Fibroblast of lung (primary cell): ENCODE measurements around the gene SLC22A17. TPM values are rescaled to one million over a fixed set of nuclear protein-coding genes. Genes with fewer than 3 reads are reported as not detected.

Source experiments
- DNase-seq, 2 donors: peaks; one replicate each; pipeline versions ENCODE4 v3.0.0 to v3.0.0-alpha.2; 2010; ENCODE audit warnings: low read depth in 2 of 2
- H2AFZ ChIP-seq: 2 replicates; pipeline ENCODE4 v1.5.1; 2012; ENCODE audit warnings: low read length, control low read depth, inconsistent platforms
- H3K27ac ChIP-seq: 2 replicates; pipeline ENCODE4 v1.5.1; 2011; ENCODE audit warnings: low read length, control low read depth; ENCODE audit not compliant: insufficient read depth
- H3K27me3 ChIP-seq: 2 replicates; pipeline ENCODE4 v1.5.1; 2011; ENCODE audit warnings: mild to moderate bottlenecking, low read length; ENCODE audit not compliant: control insufficient read depth, insufficient read depth
- H3K36me3 ChIP-seq: 2 replicates; pipeline ENCODE4 v1.5.1; 2011; ENCODE audit warnings: low read length; ENCODE audit not compliant: control insufficient read depth, insufficient read depth
- H3K4me1 ChIP-seq: 2 replicates; pipeline ENCODE4 v1.5.1; 2011; ENCODE audit warnings: low read length; ENCODE audit not compliant: control insufficient read depth, insufficient read depth; ENCODE audit errors: extremely low read depth
- H3K4me2 ChIP-seq: 2 replicates; pipeline ENCODE4 v1.5.1; 2011; ENCODE audit warnings: low read length, control low read depth; ENCODE audit not compliant: insufficient read depth; ENCODE audit errors: extremely low read depth
- H3K4me3 ChIP-seq, 4 experiments: fragments of 200-600 bp in 1 of 4; sonication (generic) in 1 of 4; replicated peaks in 1 of 4; 2 replicates each; pipeline ENCODE4 v1.5.1; 2011 to 2016; ENCODE audit warnings: low read length in 4 of 4, low read depth in 3 of 4, mild to moderate bottlenecking in 3 of 4, control low read depth in 2 of 4, inconsistent platforms in 1 of 4, mixed read lengths in 1 of 4; ENCODE audit not compliant: insufficient read depth in 1 of 4; ENCODE audit errors: control extremely low read depth in 1 of 4
- H3K79me2 ChIP-seq: 2 replicates; pipeline ENCODE4 v1.5.1; 2012; ENCODE audit warnings: mild to moderate bottlenecking, low read length, inconsistent platforms; ENCODE audit not compliant: control insufficient read depth, insufficient read depth
- H3K9ac ChIP-seq: 2 replicates; pipeline ENCODE4 v1.5.1; 2011; ENCODE audit warnings: mild to moderate bottlenecking, low read length, control low read depth; ENCODE audit not compliant: insufficient read depth
- H3K9me3 ChIP-seq: 2 replicates; pipeline ENCODE4 v1.5.1; 2012; ENCODE audit warnings: low read depth, low read length; ENCODE audit not compliant: control insufficient read depth, insufficient read depth
- H4K20me1 ChIP-seq: 2 replicates; pipeline ENCODE4 v1.5.1; 2011; ENCODE audit warnings: low read length; ENCODE audit not compliant: control insufficient read depth, insufficient read depth; ENCODE audit errors: extremely low read depth
- CTCF ChIP-seq, 2 donors: IDR thresholded peaks in 1 of 2; conservative IDR thresholded peaks in 1 of 2; 1 replicate in 1 of 2; 2 replicates in 1 of 2; pipeline ENCODE4 v1.5.1; 2011 to 2012; ENCODE audit warnings: low read length in 2 of 2, control low read depth in 1 of 2, inconsistent platforms in 1 of 2, low read depth in 1 of 2, mild to moderate bottlenecking in 1 of 2
- EZH2 ChIP-seq: IDR thresholded peaks from 2 replicates; pipeline ENCODE4 v1.5.1; 2012; ENCODE audit warnings: low read length, control low read depth, mild to moderate bottlenecking; ENCODE audit errors: missing control alignments
- polyA plus RNA-seq, 2 donors: library from polyadenylated mRNA; depleted of rRNA in 1 of 2; stranded (reverse) in 1 of 2; unstranded in 1 of 2; fragments of >200 nt; gene quantifications; 2 replicates each; pipeline ENCODE4 v1.2.1, GENCODE V29; 2011 to 2012; ENCODE audit warnings: missing spikeins in 1 of 2
- total RNA-seq: library from RNA; depleted of rRNA; stranded (reverse); fragments of >200 nt; gene quantifications from 2 replicates; pipeline ENCODE4 v1.2.1, GENCODE V29; 2014

Gene SLC22A17
- total and polyA plus RNA-seq, 2 donors (not counting 1 experiment from before 2014, with no cell fraction given), result 7.9 to 23.1 TPM

DNA sequence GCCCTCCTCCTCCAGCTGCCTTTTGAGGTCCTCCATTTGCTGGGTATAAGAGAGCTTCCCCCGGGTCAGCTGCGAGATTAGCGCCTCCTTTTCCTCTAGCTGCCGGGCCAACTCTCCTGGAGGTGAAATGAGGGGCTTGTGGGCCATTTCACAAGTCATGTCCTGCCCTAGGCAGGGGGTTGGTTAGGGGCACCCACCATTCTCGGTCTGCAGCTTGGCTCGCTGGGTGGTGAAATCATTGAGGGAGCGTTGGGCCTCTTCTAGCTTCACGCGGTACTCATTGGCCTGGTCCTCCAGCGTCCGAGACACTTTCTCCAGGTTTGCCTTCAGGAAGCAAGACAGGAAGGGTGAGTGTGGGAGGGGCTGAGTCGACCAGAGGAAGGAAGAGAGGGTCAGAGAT, 36.7 kb upstream of the SLC22A17 start:
- Histone ChIP-seq H3K9ac (no peak overlapping the region), H3K36me3 (no peaks in the 10 kb centered on the region), H3K4me2 (no peak overlapping the region), H3K27me3 (peaks cover 3% of the 10 kb centered on the region), H3K27ac (no peak overlapping the region), H2AFZ (no peak overlapping the region), H4K20me1 (no peaks in the 10 kb centered on the region), H3K4me1 (no peaks in the 10 kb centered on the region), H3K9me3 (no peaks in the 10 kb centered on the region), H3K79me2 (no peaks in the 10 kb centered on the region), H3K4me3 (no peak overlapping the region)
- TF ChIP-seq CTCF (conservative IDR thresholded peaks at IDR 0.05 in 1 of 2, IDR thresholded peaks at IDR 0.05 in 1 of 2; ENCODE audit: low read depth in 1 of 2, low read length in 2 of 2) (no peak), EZH2 (no peak)
- no peak for DNase-seq

DNA sequence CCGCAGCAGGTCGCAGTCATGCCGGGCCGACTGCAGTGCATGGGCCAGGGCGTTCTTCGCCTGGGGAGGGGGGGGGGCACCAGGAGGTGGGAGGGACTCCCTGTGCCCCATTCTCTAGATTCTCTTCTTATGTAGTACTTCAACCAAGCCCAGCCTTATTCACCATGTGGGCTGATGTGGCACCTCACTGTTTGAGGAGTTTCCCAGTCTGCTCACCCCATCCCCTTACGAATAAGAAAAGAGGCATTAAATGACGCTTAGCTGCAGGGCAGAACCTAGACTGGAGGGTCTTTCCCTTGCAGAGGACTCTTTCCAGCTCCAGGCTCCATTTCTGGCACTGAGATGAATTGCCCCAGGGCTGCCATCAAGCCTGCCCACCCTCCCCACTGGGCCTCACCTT, 36.3 kb upstream of the SLC22A17 start:
- no peak overlapping the region for H3K27ac ChIP-seq
- no peak overlapping the region for H3K9ac ChIP-seq
- H3K27me3 ChIP-seq, result peaks cover 3% of the 10 kb centered on the region
- no peaks in the 10 kb centered on the region for H3K9me3 ChIP-seq
- no peaks in the 10 kb centered on the region for H3K79me2 ChIP-seq
- H4K20me1 ChIP-seq, result no peaks in the 10 kb centered on the region
- no peak overlapping the region for H3K4me3 ChIP-seq
- no peaks in the 10 kb centered on the region for H3K4me1 ChIP-seq
- no peak for TF ChIP-seq EZH2
- no peak for TF ChIP-seq CTCF (conservative IDR thresholded peaks at IDR 0.05 in 1 of 2, IDR thresholded peaks at IDR 0.05 in 1 of 2; ENCODE audit: low read depth in 1 of 2, low read length in 2 of 2)
- no peak overlapping the region for H3K4me2 ChIP-seq
- H2AFZ ChIP-seq, result no peak overlapping the region
- H3K36me3 ChIP-seq, result no peaks in the 10 kb centered on the region
- no peak for DNase-seq

GRCh38 chr14:23387916-23388882, 35.5 kb upstream of the SLC22A17 start:
- DNase-seq, result no peak
- no peaks in the 10 kb centered on the region for H3K36me3 ChIP-seq
- H3K27me3 ChIP-seq, result peaks cover 3% of the 10 kb centered on the region
- no peaks in the 10 kb centered on the region for H4K20me1 ChIP-seq
- TF ChIP-seq CTCF (conservative IDR thresholded peaks at IDR 0.05 in 1 of 2, IDR thresholded peaks at IDR 0.05 in 1 of 2; ENCODE audit: low read depth in 1 of 2, low read length in 2 of 2), result no peak
- TF ChIP-seq EZH2, result no peak
- H3K79me2 ChIP-seq, result no peaks in the 10 kb centered on the region
- H2AFZ ChIP-seq, result no peak overlapping the region
- no peak overlapping the region for H3K9ac ChIP-seq
- H3K4me2 ChIP-seq, result no peak overlapping the region
- no peaks in the 10 kb centered on the region for H3K4me1 ChIP-seq
- no peak overlapping the region for H3K27ac ChIP-seq
- no peak overlapping the region for H3K4me3 ChIP-seq
- no peaks in the 10 kb centered on the region for H3K9me3 ChIP-seq
